IMR-90 (cell line): ENCODE data around the gene OPN1LW. TPM values are rescaled to one million over a fixed set of nuclear protein-coding genes. Genes with fewer than 3 reads are reported as not detected.

Experiments
- ATAC-seq: fragments of 200-7000 bp; cut with Tn5 transposase; 2 replicates; pipeline ENCODE4 v1.9.1; 2020; ENCODE audit warnings: low read depth, mild to moderate bottlenecking, moderate library complexity
- BruUV-seq: library from RNA; stranded (reverse); fragments of 400-500 nt; replicated peaks from 2 replicates; lab custom pipeline; 2021; lab: Mats Ljungman, UMichigan
- CTCF ChIA-PET: fragments of 300-600 bp; formaldehyde crosslinking; extraction: SDS; loops from one replicate; lab custom pipeline; 2021; ENCODE audit warnings: antibody characterized with exemption; lab: Yijun Ruan, JAX
- POLR2A ChIA-PET: fragments of 300-600 bp; sonication (Branson Sonifier 250); formaldehyde crosslinking; loops from one replicate; lab custom pipeline; 2022; ENCODE audit warnings: antibody characterized with exemption; ENCODE audit not compliant: unreplicated experiment; lab: Charles Lee
- DNase-seq: peaks from one replicate; pipeline ENCODE4 v3.0.0; 2013
- H2AFZ ChIP-seq: replicated peaks from 2 replicates; pipeline ENCODE3; 2013; ENCODE audit warnings: low read length, mild to moderate bottlenecking; ENCODE audit not compliant: poor library complexity
- H2AK5ac ChIP-seq: 2 replicates; pipeline ENCODE4 v1.6.1; 2013; ENCODE audit warnings: low read depth, low read length, inconsistent platforms
- H2AK9ac ChIP-seq: replicated peaks from 2 replicates; pipeline ENCODE3; 2013; ENCODE audit warnings: mild to moderate bottlenecking, low read depth, low read length, moderate library complexity; ENCODE audit not compliant: poor library complexity
- H2BK120ac ChIP-seq: 2 replicates; pipeline ENCODE4 v1.6.1; 2013; ENCODE audit warnings: low read depth, low read length, inconsistent platforms
- H2BK15ac ChIP-seq: 3 replicates; pipeline ENCODE4 v1.6.1; 2013; ENCODE audit warnings: low read depth, low read length, inconsistent platforms
- H2BK20ac ChIP-seq: 2 replicates; pipeline ENCODE4 v1.6.1; 2013; ENCODE audit warnings: low read depth, mild to moderate bottlenecking, inconsistent platforms, low read length, moderate library complexity
- H2BK5ac ChIP-seq: 2 replicates; pipeline ENCODE4 v1.6.1; 2013; ENCODE audit warnings: mild to moderate bottlenecking, low read depth, low read length, inconsistent platforms; ENCODE audit not compliant: poor library complexity, severe bottlenecking
- H3K14ac ChIP-seq: replicated peaks from 2 replicates; pipeline ENCODE4 v1.6.1; 2013; ENCODE audit warnings: low read depth, low read length, inconsistent platforms
- H3K18ac ChIP-seq: 2 replicates; pipeline ENCODE4 v1.6.1; 2013; ENCODE audit warnings: low read depth, low read length, control low read depth
- H3K23ac ChIP-seq: 2 replicates; pipeline ENCODE4 v1.6.1; 2013; ENCODE audit warnings: low read depth, low read length, inconsistent platforms
- H3K27ac ChIP-seq: 2 replicates; pipeline ENCODE4 v1.5.1; 2013; ENCODE audit warnings: mild to moderate bottlenecking, control low read depth, low read length; ENCODE audit not compliant: insufficient read depth
- H3K27me3 ChIP-seq: 2 replicates; pipeline ENCODE4 v1.6.1; 2013; ENCODE audit warnings: low read length; ENCODE audit not compliant: control insufficient read depth, insufficient read depth
- H3K36me3 ChIP-seq: 2 replicates; pipeline ENCODE4 v1.6.1; 2013; ENCODE audit warnings: low read length, mixed read lengths; ENCODE audit not compliant: control insufficient read depth, insufficient read depth
- H3K4ac ChIP-seq: 2 replicates; pipeline ENCODE4 v1.6.1; 2013; ENCODE audit warnings: low read depth, low read length, inconsistent platforms
- H3K4me1 ChIP-seq: 2 replicates; pipeline ENCODE4 v1.6.1; 2013; ENCODE audit warnings: low read length, mixed read lengths; ENCODE audit not compliant: control insufficient read depth, insufficient read depth
- H3K4me2 ChIP-seq: 2 replicates; pipeline ENCODE4 v1.6.1; 2013; ENCODE audit warnings: low read depth, mild to moderate bottlenecking, control low read depth, low read length, moderate library complexity
- H3K4me3 ChIP-seq: 2 replicates; pipeline ENCODE4 v1.5.1; 2013; ENCODE audit warnings: low read depth, mild to moderate bottlenecking, control low read depth, low read length, moderate library complexity; ENCODE audit not compliant: insufficient read depth
- H3K56ac ChIP-seq: 2 replicates; pipeline ENCODE4 v1.6.1; 2013; ENCODE audit warnings: low read length, inconsistent platforms; ENCODE audit not compliant: insufficient read depth; ENCODE audit errors: extremely low read depth
- H3K79me1 ChIP-seq, 2 experiments: 2 replicates each; pipeline ENCODE4 v1.6.1; 2013; ENCODE audit warnings: low read length in 2 of 2, inconsistent platforms in 1 of 2, low read depth in 1 of 2
- H3K9ac ChIP-seq: 2 replicates; pipeline ENCODE4 v1.6.1; 2013; ENCODE audit warnings: low read depth, low read length, control low read depth
- H3K9me1 ChIP-seq: 2 replicates; pipeline ENCODE4 v1.6.1; 2013; ENCODE audit warnings: low read length, inconsistent platforms; ENCODE audit not compliant: insufficient read depth
- H3K9me3 ChIP-seq: 2 replicates; pipeline ENCODE4 v1.6.1; 2013; ENCODE audit warnings: low read length; ENCODE audit not compliant: control insufficient read depth, insufficient read depth
- H4K20me1 ChIP-seq: 2 replicates; pipeline ENCODE4 v1.6.1; 2013; ENCODE audit warnings: low read length, inconsistent platforms; ENCODE audit not compliant: insufficient read depth
- H4K5ac ChIP-seq: 2 replicates; pipeline ENCODE4 v1.6.1; 2013; ENCODE audit warnings: mild to moderate bottlenecking, low read depth, low read length, control low read depth
- H4K8ac ChIP-seq, 2 experiments: 2 replicates each; pipeline ENCODE4 v1.6.1; 2013; ENCODE audit warnings: low read depth in 2 of 2, low read length in 2 of 2, control low read depth in 1 of 2, inconsistent platforms in 1 of 2
- H4K91ac ChIP-seq: 2 replicates; pipeline ENCODE4 v1.6.1; 2013; ENCODE audit warnings: low read depth, low read length, inconsistent platforms; ENCODE audit not compliant: insufficient read depth
- BHLHE40 ChIP-seq: fragments of 150-350 bp; IDR thresholded peaks from 2 replicates; pipeline ENCODE4 v1.6.1; 2016; ENCODE audit warnings: mild to moderate bottlenecking, low read depth, low read length
- CHD1 ChIP-seq: IDR thresholded peaks from 2 replicates; pipeline ENCODE4 v1.6.1; 2012; ENCODE audit warnings: low read depth, low read length, improper control_type of control experiment
- FOS ChIP-seq: fragments of 150-350 bp; IDR thresholded peaks from 2 replicates; pipeline ENCODE4 v1.6.1; 2016; ENCODE audit warnings: low read depth, low read length
- MAZ ChIP-seq: IDR thresholded peaks from 2 replicates; pipeline ENCODE4 v1.6.1; 2012; ENCODE audit warnings: low read depth, mild to moderate bottlenecking, low read length, improper control_type of control experiment, moderate library complexity, borderline replicate concordance
- NFE2L2 ChIP-seq: fragments of 150-350 bp; IDR thresholded peaks from 2 replicates; pipeline ENCODE4 v1.6.1; 2016; ENCODE audit warnings: low read depth, mild to moderate bottlenecking, low read length
- POLR2A ChIP-seq: IDR thresholded peaks from 2 replicates; pipeline ENCODE4 v1.6.1; 2012; ENCODE audit warnings: mild to moderate bottlenecking, low read depth, low read length
- RAD21 ChIP-seq: IDR thresholded peaks from 2 replicates; pipeline ENCODE4 v1.6.1; 2012; ENCODE audit warnings: low read length, improper control_type of control experiment
- RCOR1 ChIP-seq: IDR thresholded peaks from 2 replicates; pipeline ENCODE4 v1.6.1; 2012; ENCODE audit warnings: mild to moderate bottlenecking, low read length, improper control_type of control experiment; ENCODE audit not compliant: insufficient replicate concordance
- RFX5 ChIP-seq: IDR thresholded peaks from 2 replicates; pipeline ENCODE4 v1.8.0; 2012; ENCODE audit warnings: low read depth, mild to moderate bottlenecking, low read length, moderate library complexity
- WGBS, 2 experiments: methylation state at CpG; one replicate each; pipeline versions ENCODE4 v1.1.5 to v1.1.7; 2013; ENCODE audit warnings: missing lambda C conversion rate in 2 of 2; ENCODE audit not compliant: insufficient read length in 1 of 2; ENCODE audit errors: extremely low coverage in 2 of 2; 5-methylcytosine and 5-hydroxymethylcytosine counted together
- dilution Hi-C: fragments of 300-500 bp; cut with HindIII; formaldehyde crosslinking; loops from one replicate; pipeline ENCODE4 v1.14.3; 2018; ENCODE audit warnings: low sequenced_read_pairs; ENCODE audit not compliant: unreplicated experiment
- in situ Hi-C: fragments of 300-500 bp; cut with MboI; formaldehyde crosslinking; loops from 3 replicates; pipeline ENCODE4 v1.14.3; 2019; ENCODE audit warnings: low sequenced_read_pairs, inconsistent platforms, mixed read lengths
- intact Hi-C: fragments of 100-400 bp; cut with micrococcal nuclease; formaldehyde crosslinking; loops from 2 replicates; pipeline ENCODE4 v1.10.0; 2022
- polyA plus RNA-seq, 3 experiments: library from polyadenylated mRNA; depleted of rRNA; stranded (reverse); fragments of >200 nt; gene quantifications; 2 replicates each; pipeline ENCODE4 v1.2.3, GENCODE V29; 2012; ENCODE audit warnings: low replicate concordance in 1 of 3
- total RNA-seq: library from RNA; depleted of rRNA; stranded (reverse); fragments of >200 nt; gene quantifications from 2 replicates; pipeline ENCODE4 v1.2.3, GENCODE V29; 2012
- TF ChIP-seq, protein P1 (sequence below): fragments of 150-350 bp; IDR thresholded peaks from 2 replicates; pipeline ENCODE4 v1.6.1; 2017; ENCODE audit warnings: mild to moderate bottlenecking, antibody characterized with exemption, low read length, low read depth

The OPN1LW gene
- total and polyA plus RNA-seq, 2 of the 4 experiments (the other 2 are of a cell fraction), result not detected

DNA sequence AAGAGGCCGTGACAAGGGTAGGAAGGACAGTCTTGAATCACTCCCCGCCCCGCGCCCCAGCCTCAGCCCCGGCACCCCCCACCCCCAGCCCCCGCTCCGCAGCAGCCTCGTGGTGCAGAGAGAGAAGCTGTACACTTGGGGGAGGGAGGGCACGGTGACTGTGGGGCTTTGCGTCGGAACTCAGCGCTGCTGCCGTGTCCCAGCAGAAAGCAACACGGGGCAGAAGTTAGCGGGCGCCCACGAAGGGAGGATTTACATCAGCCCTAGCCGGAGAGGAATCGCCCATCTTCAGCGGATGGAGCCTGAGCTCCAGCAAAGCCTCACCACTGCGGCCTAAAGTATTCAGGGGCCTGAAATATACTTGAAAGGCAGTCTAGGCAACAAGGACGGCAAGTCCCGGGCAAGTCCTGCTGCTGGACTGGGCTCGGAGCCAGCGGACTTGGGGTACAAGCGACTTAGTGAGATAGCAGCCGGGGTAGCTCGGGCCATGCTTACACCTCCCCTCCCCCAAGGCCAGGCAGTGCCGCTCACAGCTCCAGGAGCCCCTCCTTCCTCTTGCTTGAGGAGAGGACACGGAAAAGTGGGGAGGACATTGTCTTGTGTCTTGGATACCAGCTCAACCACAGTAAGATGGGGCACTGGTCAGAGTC, 18.5 kb upstream of the OPN1LW start:
- in situ Hi-C loops (no loop called here), intact Hi-C loops (no loop called here), dilution Hi-C loops (no loop called here)
- Histone ChIP-seq H2BK120ac (no peak overlapping the region), H2BK20ac (no peak overlapping the region), H4K5ac (no peak overlapping the region), H3K4ac (no peak overlapping the region), H3K4me3 (no peak overlapping the region), H3K14ac (no peak overlapping the region), H2BK5ac (no peak overlapping the region), H3K56ac (no peak overlapping the region), H2AFZ (peak overlapping the region; percentile 49), H2BK15ac (no peak overlapping the region), H4K8ac (no peak overlapping the region), H3K4me2 (no peak overlapping the region), H3K9ac (no peak overlapping the region), H4K20me1 (no peaks in the 10 kb centered on the region), H2AK5ac (no peak overlapping the region), H3K27me3 (peaks cover 6% of the 10 kb centered on the region), H3K4me1 (no peaks in the 10 kb centered on the region), H3K79me1 (no peaks in the 10 kb centered on the region), H3K23ac (no peak overlapping the region), H3K9me1 (no peaks in the 10 kb centered on the region), H4K91ac (no peak overlapping the region), H3K18ac (no peak overlapping the region), H3K36me3 (no peaks in the 10 kb centered on the region), H2AK9ac (no peak overlapping the region), H3K27ac (no peak overlapping the region), H3K9me3 (peaks cover 8% of the 10 kb centered on the region)
- CTCF ChIA-PET, result no interaction called here
- DNase-seq (no peak), ATAC-seq (no peak)
- POLR2A ChIA-PET, result no interaction called here
- WGBS, 2 experiments, result 52% methylated on average over 10 of the region's 30 CpGs; no CpG with 5 or more reads in 1 of the 2 experiments
- BruUV-seq, result no TSS peak
- TF ChIP-seq, protein P1, sequence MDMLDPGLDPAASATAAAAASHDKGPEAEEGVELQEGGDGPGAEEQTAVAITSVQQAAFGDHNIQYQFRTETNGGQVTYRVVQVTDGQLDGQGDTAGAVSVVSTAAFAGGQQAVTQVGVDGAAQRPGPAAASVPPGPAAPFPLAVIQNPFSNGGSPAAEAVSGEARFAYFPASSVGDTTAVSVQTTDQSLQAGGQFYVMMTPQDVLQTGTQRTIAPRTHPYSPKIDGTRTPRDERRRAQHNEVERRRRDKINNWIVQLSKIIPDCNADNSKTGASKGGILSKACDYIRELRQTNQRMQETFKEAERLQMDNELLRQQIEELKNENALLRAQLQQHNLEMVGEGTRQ, result no peak
- no peak for TF ChIP-seq POLR2A
- no peak for TF ChIP-seq MAZ
- TF ChIP-seq RAD21, result no peak
- no peak for TF ChIP-seq RFX5
- TF ChIP-seq CHD1, result no peak
- TF ChIP-seq BHLHE40, result no peak
- TF ChIP-seq FOS, result no peak
- no peak for TF ChIP-seq RCOR1
- no peak for TF ChIP-seq NFE2L2
